DOHH2 (cell line): ENCODE results near the gene AEBP1.

ENCODE experiments used
- CTCF ChIP-seq: fragments of 200-600 bp; sonication (generic); IDR thresholded peaks from one replicate; pipeline ENCODE4 v1.5.1; 2014; ENCODE audit warnings: antibody characterized with exemption, mild to moderate bottlenecking, low read depth, low read length; ENCODE audit not compliant: poor library complexity, severe bottlenecking
- EZH2phosphoT487 ChIP-seq: fragments of 200-600 bp; sonication (generic); IDR thresholded peaks from 2 replicates; pipeline ENCODE4 v1.6.1; 2017; ENCODE audit warnings: borderline replicate concordance, mild to moderate bottlenecking, antibody characterized with exemption, low read length, moderate library complexity, mixed read lengths

GRCh38 chr7:44140341-44140740 is 36.2 kb downstream of the AEBP1 start:
- TF ChIP-seq CTCF (no peak), EZH2phosphoT487 (no peak)
